Keratinocyte (primary cell): ENCODE measurements around the gene RNASEH1. TPM values are rescaled to one million over a fixed set of nuclear protein-coding genes. Genes with fewer than 3 reads are reported as not detected.
A peak's percentile ranks its signal among the peaks of the same experiment; 100 is the strongest.

Experiments used
- DNase-seq: peaks from one replicate; pipeline ENCODE4 v3.0.0-alpha.2; 2011; ENCODE audit warnings: low read depth, missing footprints, low spot score
- FAIRE-seq: peaks from 2 replicates; lab custom pipeline; 2011; peaks lifted over from hg19 to GRCh38; lab: Jason Lieb, UNC
- H2AFZ ChIP-seq: 2 replicates; pipeline ENCODE4 v1.6.0; 2012; ENCODE audit warnings: low read length, control low read depth, inconsistent platforms; ENCODE audit not compliant: control insufficient read depth
- H3K27ac ChIP-seq: 2 replicates; pipeline ENCODE4 v1.5.1; 2011; ENCODE audit warnings: low read length; ENCODE audit not compliant: control insufficient read depth, insufficient read depth
- H3K27me3 ChIP-seq: 3 replicates; pipeline ENCODE4 v1.6.0; 2011; ENCODE audit warnings: low read length; ENCODE audit not compliant: control insufficient read depth, insufficient read depth; ENCODE audit errors: extremely low read depth
- H3K36me3 ChIP-seq, 2 experiments: 2 replicates in 1 of 2; 3 replicates in 1 of 2; pipeline ENCODE4 v1.5.1; 2011; ENCODE audit warnings: low read length in 2 of 2, mild to moderate bottlenecking in 1 of 2; ENCODE audit not compliant: control insufficient read depth in 2 of 2, insufficient read depth in 2 of 2; ENCODE audit errors: extremely low read depth in 1 of 2
- H3K4me1 ChIP-seq: 3 replicates; pipeline ENCODE4 v1.5.1; 2011; ENCODE audit warnings: low read length; ENCODE audit not compliant: control insufficient read depth, insufficient read depth; ENCODE audit errors: extremely low read depth
- H3K4me2 ChIP-seq: 3 replicates; pipeline ENCODE4 v1.6.0; 2011; ENCODE audit warnings: low read depth, low read length; ENCODE audit not compliant: control insufficient read depth, insufficient read depth; ENCODE audit errors: extremely low read depth
- H3K4me3 ChIP-seq, 3 experiments: fragments of 200-600 bp in 1 of 3; sonication (generic) in 1 of 3; 2 replicates in 2 of 3; 3 replicates in 1 of 3; pipeline ENCODE4 v1.5.1; 2011 to 2016; ENCODE audit warnings: low read length in 3 of 3, mild to moderate bottlenecking in 3 of 3, control low read depth in 2 of 3, inconsistent platforms in 1 of 3, low read depth in 1 of 3, mixed read lengths in 1 of 3, mixed run types in 1 of 3, moderate library complexity in 1 of 3; ENCODE audit not compliant: control insufficient read depth in 2 of 3, insufficient read depth in 2 of 3; ENCODE audit errors: extremely low read depth in 1 of 3
- H3K79me2 ChIP-seq: 2 replicates; pipeline ENCODE4 v1.6.0; 2012; ENCODE audit warnings: low read length; ENCODE audit not compliant: control insufficient read depth, insufficient read depth
- H3K9ac ChIP-seq: 3 replicates; pipeline ENCODE4 v1.6.0; 2011; ENCODE audit warnings: low read length; ENCODE audit not compliant: control insufficient read depth, insufficient read depth; ENCODE audit errors: extremely low read depth
- H3K9me1 ChIP-seq: 3 replicates; pipeline ENCODE4 v1.6.0; 2011; ENCODE audit warnings: low read length; ENCODE audit not compliant: control insufficient read depth, insufficient read depth; ENCODE audit errors: extremely low read depth
- H3K9me3 ChIP-seq: 2 replicates; pipeline ENCODE4 v1.5.1; 2012; ENCODE audit warnings: low read depth, low read length; ENCODE audit not compliant: control insufficient read depth
- H4K20me1 ChIP-seq: 3 replicates; pipeline ENCODE4 v1.6.0; 2011; ENCODE audit warnings: low read length; ENCODE audit not compliant: control insufficient read depth, insufficient read depth; ENCODE audit errors: extremely low read depth
- EZH2 ChIP-seq: IDR thresholded peaks from one replicate; pipeline ENCODE4 v1.6.1; 2012; ENCODE audit warnings: inconsistent platforms, mild to moderate bottlenecking, low read length, moderate library complexity
- dilution Hi-C: fragments of 300-500 bp; cut with MboI; formaldehyde crosslinking; loops from one replicate; pipeline ENCODE4 v1.7.0; 2020; ENCODE audit warnings: low sequenced_read_pairs; ENCODE audit not compliant: extremely low pct_ligation_motif_present
- polyA minus RNA-seq, 3 experiments: library from RNA; depleted of rRNA, polyadenylated mRNA; stranded (reverse); fragments of >200 nt; gene quantifications; 1 replicate in 1 of 3; 2 replicates in 1 of 3; 3 replicates in 1 of 3; pipeline ENCODE4 v1.2.3, GENCODE V29; 2011
- polyA plus RNA-seq, 5 experiments: library from polyadenylated mRNA; depleted of rRNA in 3 of 5; stranded (reverse) in 3 of 5; stranded (forward) in 1 of 5; unstranded in 1 of 5; fragments of >200 nt; gene quantifications; 1 replicate in 1 of 5; 2 replicates in 3 of 5; 3 replicates in 1 of 5; pipeline versions ENCODE4 v1.2.1 to v1.2.3, GENCODE V29; 2011 to 2012; ENCODE audit warnings: missing spikeins in 2 of 5, low read depth in 1 of 5, low replicate concordance in 1 of 5
- TF ChIP-seq, protein P1 (sequence below), 3 experiments: IDR thresholded peaks in 1 of 3; conservative IDR thresholded peaks in 1 of 3; optimal IDR thresholded peaks in 1 of 3; 2 replicates in 2 of 3; 3 replicates in 1 of 3; pipeline versions ENCODE3 to v1.5.1; 2011; ENCODE audit warnings: low read length in 3 of 3, mild to moderate bottlenecking in 3 of 3, moderate library complexity in 2 of 3, control low read depth in 1 of 3, inconsistent platforms in 1 of 3; ENCODE audit not compliant: insufficient read depth in 2 of 3; ENCODE audit errors: extremely low read depth in 1 of 3

Gene RNASEH1, protein sequence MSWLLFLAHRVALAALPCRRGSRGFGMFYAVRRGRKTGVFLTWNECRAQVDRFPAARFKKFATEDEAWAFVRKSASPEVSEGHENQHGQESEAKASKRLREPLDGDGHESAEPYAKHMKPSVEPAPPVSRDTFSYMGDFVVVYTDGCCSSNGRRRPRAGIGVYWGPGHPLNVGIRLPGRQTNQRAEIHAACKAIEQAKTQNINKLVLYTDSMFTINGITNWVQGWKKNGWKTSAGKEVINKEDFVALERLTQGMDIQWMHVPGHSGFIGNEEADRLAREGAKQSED
- polyA plus RNA-seq (11.2 to 17.3 TPM (median 15.3 TPM) in 3 replicates), polyA minus RNA-seq (5.5 to 8.0 TPM (median 7.6 TPM) in 3 replicates)
- 26.6 TPM for polyA plus RNA-seq (2011; ENCODE audit: low read depth)
- 12.4 and 14.9 TPM in 2 replicates for polyA plus RNA-seq (2011; cell fraction: cytosol; rRNA removed)
- polyA plus RNA-seq (2011; cell fraction: nucleus; rRNA removed) = 11.3 and 13.1 TPM in 2 replicates
- 12.2 and 27.7 TPM in 2 replicates for polyA plus RNA-seq (2012; ENCODE audit: low replicate concordance)
- polyA minus RNA-seq (2011; cell fraction: cytosol; rRNA and poly(A)+ RNA removed) = 18.0 TPM
- polyA minus RNA-seq (2011; cell fraction: nucleus; rRNA and poly(A)+ RNA removed) = 5.0 and 6.7 TPM in 2 replicates

DNA sequence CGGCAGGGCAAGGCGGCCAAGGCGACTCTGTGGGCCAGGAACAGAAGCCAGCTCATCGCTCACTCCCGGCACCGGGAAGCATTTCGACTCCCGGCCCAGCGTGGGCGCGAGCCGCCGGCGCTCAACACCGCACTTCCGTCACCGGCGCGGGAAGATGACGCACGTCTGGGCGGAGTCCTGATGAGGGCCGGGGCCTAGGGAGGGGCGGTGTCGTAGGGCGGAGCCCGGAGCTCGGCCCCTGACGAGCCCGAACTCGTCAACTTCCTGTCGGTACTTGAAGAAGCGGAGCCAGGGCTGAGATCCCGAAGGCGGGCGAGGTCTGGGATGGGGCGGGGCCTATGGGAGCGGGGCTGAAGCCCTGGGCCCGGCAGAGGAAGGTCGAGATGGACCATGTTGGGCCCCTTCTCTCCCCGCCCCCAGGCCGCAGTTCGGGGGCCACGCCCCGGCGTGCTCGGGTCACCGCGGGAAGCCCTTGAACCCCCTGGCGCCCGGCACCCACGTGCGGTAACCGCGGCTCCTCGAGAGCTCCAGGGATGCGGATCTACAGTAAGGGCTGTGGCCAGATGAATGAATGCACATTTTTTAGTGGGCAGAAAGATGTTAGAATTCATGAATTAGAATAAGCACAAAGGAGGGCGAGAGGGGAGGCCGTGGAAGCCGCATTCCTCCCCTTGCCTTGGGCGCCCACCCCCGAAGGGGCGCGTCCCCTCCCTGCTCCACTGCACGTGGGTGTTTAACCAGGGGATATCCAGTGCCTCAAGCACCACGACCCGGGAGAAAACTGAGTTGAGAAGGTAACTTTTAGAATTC, at the start of gene RNASEH1:
TSS of gene RNASEH1 (minus strand) at position 129 of the 810 bp plus-strand sequence. CDS start at position 56, 73 bp downstream.
- Histone ChIP-seq H3K79me2 (peaks cover 33% of the 10 kb centered on the region), H3K9me1 (no peaks in the 10 kb centered on the region), H3K4me2 (peak within 1 kb of the TSS; percentile 88), H3K27me3 (no peaks in the 10 kb centered on the region), H3K9ac (peak within 1 kb of the TSS; percentile 96), H3K4me3 (peak within 1 kb of the TSS; percentile 85 to 96 (median 91)), H3K4me1 (peaks cover 7% of the 10 kb centered on the region), H3K27ac (peak within 1 kb of the TSS; percentile 93), H3K9me3 (no peaks in the 10 kb centered on the region), H4K20me1 (no peaks in the 10 kb centered on the region), H3K36me3 (peaks cover 15 to 17% of the 10 kb centered on the region in 2 experiments), H2AFZ (peak within 1 kb of the TSS; percentile 83)
- TF ChIP-seq EZH2 = no peak
- TF ChIP-seq, protein P1, sequence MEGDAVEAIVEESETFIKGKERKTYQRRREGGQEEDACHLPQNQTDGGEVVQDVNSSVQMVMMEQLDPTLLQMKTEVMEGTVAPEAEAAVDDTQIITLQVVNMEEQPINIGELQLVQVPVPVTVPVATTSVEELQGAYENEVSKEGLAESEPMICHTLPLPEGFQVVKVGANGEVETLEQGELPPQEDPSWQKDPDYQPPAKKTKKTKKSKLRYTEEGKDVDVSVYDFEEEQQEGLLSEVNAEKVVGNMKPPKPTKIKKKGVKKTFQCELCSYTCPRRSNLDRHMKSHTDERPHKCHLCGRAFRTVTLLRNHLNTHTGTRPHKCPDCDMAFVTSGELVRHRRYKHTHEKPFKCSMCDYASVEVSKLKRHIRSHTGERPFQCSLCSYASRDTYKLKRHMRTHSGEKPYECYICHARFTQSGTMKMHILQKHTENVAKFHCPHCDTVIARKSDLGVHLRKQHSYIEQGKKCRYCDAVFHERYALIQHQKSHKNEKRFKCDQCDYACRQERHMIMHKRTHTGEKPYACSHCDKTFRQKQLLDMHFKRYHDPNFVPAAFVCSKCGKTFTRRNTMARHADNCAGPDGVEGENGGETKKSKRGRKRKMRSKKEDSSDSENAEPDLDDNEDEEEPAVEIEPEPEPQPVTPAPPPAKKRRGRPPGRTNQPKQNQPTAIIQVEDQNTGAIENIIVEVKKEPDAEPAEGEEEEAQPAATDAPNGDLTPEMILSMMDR (optimal IDR thresholded peaks at IDR 0.05 in 1 of 3, IDR thresholded peaks at IDR 0.05 in 1 of 3, conservative IDR thresholded peaks at IDR 0.05 in 1 of 3; ENCODE audit: extremely low read depth in 1 of 3, insufficient read depth in 2 of 3, low read length in 3 of 3) = no peak
- dilution Hi-C loops = no loop called here
- peak; percentile 51 for FAIRE-seq
- DNase-seq = peak; percentile 90

DNA sequence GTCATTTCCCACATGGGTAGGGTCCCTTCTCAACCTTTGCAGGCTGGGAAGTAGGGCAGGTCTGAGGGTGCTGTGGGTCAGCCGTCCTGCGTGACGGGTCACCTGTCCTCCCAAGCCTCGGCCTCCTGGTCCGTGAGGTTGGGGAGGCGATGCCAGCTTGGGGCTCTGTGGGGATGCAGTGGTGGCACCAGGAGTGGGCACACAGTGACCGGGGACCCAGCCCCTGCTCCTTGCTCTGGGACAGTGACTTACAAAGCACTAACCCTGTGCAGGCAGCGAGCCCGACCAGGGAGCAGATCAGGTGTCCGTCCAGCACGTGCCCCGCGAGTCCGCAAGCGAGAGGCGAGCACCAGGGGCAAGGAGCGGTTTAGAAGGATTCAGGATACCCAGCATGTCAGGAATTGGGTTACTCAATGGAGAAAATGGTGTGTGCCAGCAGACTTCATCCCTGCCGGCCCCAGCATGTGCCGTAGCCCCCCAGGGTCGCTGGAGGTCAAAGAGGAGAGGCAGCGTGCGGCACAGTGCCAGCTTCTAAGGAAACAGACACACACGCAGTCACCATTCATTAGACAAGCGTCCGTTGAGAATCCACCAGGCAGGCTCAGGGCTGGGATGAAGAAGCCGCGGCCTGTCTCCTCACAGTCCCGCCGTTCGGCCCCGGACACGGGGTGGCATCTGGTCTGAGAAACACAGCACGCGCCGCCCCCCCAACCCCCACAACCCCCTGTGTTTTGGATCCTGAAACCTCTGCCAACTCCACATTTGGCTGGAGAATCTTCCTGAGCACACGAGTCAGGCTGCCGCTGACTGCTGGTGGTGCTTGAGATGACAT, 48.5 kb upstream of the RNASEH1 start:
- Histone ChIP-seq H3K4me1 (no peaks in the 10 kb centered on the region), H3K27me3 (peaks cover 3% of the 10 kb centered on the region), H4K20me1 (no peaks in the 10 kb centered on the region), H3K9me3 (no peaks in the 10 kb centered on the region), H3K9me1 (no peaks in the 10 kb centered on the region), H3K9ac (no peak overlapping the region), H3K4me3 (no peak overlapping the region), H3K36me3 (no peaks in the 10 kb centered on the region), H3K27ac (no peak overlapping the region), H2AFZ (no peak overlapping the region), H3K79me2 (no peaks in the 10 kb centered on the region), H3K4me2 (no peak overlapping the region)
- dilution Hi-C loops = no loop called here
- FAIRE-seq = no peak
- no peak for TF ChIP-seq EZH2
- TF ChIP-seq, protein P1 (optimal IDR thresholded peaks at IDR 0.05 in 1 of 3, IDR thresholded peaks at IDR 0.05 in 1 of 3, conservative IDR thresholded peaks at IDR 0.05 in 1 of 3; ENCODE audit: extremely low read depth in 1 of 3, insufficient read depth in 2 of 3, low read length in 3 of 3) = no peak
- no peak for DNase-seq
